ENCODE measurements around the gene ADGRG4.

GRCh38 chrX:136262243-136262642, 38.5 kb upstream of the ADGRG4 start:
- TF ChIP-seq EZH2 (IDR thresholded peaks at IDR 0.05) (no peak), POLR2AphosphoS5 (IDR thresholded peaks at IDR 0.05; ENCODE audit: borderline replicate concordance, low read depth, low read length) (no peak), FOXP2 (optimal IDR thresholded peaks at IDR 0.05; ENCODE audit: control extremely low read depth, extremely low read length, insufficient read depth) (no peak)
